ENCODE results near the gene NEDD9.

The NEDD9 gene

DNA sequence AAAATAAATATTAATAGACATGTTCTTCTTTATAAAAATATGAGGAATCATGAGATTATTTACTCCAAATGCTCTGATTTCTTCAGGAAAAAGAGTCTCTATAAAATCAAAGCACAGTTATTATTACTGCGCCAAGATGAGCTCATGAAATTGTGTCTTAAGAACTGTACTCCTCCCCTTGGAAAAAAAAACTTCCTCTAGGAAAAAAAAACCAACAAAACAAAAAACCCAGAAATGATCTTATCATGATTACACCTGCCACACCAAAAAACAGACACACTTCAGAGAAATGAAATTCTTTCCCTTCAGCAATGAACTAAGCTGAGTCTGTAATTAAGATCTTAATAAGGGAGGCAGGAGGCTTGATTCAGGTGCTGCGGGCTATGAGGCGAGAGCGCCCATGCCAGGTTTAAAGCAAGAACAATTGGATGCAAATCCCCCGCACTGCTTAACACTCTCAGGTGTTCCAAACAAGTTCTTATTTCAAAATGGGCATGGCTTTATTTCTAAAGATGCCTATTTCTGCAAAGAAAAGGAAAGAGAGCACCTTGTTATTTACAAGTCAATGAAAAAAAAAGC lies 9.1 kb downstream of the NEDD9 start:
- POLR2A ChIA-PET: interaction anchor here (0.6 to 2.0 kb wide), 3 partner anchors 8 to 561 kb away, joined by 4 to 7 read pairs (median 4); partner anchors contain the start of gene NEDD9
- no peak for DNase-seq (ENCODE audit: extremely low spot score)
- CTCF ChIA-PET: interaction anchor here (1.2 to 2.8 kb wide), 5 partner anchors 8 to 90 kb away, joined by 3 to 15 read pairs (median 4); partner anchors contain the start of gene NEDD9
- TF ChIP-seq, protein P1, sequence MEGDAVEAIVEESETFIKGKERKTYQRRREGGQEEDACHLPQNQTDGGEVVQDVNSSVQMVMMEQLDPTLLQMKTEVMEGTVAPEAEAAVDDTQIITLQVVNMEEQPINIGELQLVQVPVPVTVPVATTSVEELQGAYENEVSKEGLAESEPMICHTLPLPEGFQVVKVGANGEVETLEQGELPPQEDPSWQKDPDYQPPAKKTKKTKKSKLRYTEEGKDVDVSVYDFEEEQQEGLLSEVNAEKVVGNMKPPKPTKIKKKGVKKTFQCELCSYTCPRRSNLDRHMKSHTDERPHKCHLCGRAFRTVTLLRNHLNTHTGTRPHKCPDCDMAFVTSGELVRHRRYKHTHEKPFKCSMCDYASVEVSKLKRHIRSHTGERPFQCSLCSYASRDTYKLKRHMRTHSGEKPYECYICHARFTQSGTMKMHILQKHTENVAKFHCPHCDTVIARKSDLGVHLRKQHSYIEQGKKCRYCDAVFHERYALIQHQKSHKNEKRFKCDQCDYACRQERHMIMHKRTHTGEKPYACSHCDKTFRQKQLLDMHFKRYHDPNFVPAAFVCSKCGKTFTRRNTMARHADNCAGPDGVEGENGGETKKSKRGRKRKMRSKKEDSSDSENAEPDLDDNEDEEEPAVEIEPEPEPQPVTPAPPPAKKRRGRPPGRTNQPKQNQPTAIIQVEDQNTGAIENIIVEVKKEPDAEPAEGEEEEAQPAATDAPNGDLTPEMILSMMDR (IDR thresholded peaks at IDR 0.05; ENCODE audit: control extremely low read depth, extremely low read depth, low read depth, missing control alignments): no peak

DNA sequence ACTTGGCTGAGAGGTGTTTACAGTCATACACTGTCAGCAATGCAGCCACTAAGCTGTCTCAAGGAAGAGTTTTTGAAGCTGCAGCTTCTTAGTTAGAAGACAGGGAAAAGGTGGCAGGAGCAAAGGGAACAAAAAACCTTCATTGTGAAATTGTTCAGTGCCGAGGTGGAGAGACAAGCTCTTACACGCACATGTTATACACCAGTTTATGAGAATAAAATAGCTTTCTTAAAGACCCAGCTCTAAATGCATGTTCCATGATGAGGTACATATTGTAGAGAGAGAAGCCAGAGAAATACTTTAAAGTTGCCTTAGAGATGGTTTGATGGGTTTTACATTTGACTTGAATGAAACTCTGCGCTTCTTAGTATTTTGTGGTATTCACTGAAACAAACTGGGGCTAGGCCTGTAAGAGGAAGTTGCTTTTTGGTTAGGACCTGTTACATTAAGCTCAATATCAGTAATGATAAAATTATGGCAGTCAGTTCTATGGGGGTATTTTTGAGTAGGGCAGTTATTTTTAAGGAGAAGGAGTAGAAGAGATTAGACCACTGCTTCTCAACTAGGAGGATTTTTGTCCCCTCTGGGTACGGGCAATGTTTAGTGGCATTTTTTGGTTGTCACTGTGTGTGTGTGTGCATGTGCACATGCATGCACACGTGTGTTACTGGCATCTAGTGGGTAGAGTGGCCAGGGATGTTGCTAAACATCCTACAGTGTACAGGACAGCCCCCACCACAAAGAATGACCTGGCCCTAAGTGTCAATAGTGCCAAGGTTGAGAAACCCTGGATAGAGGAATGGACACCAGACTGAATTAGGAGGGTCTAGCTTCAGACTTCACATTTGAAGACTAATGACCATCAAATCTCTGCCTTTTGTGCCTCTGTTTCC lies 9.8 kb downstream of the NEDD9 start:
- no peak for DNase-seq (ENCODE audit: extremely low spot score)
- TF ChIP-seq, protein P1 (IDR thresholded peaks at IDR 0.05; ENCODE audit: control extremely low read depth, extremely low read depth, low read depth, missing control alignments): no peak
- ChIA-PET POLR2A (interaction anchor here (0.7 to 2.0 kb wide), 3 partner anchors 9 to 319 kb away, joined by 3 to 7 read pairs (median 4); partner anchors contain the start of gene NEDD9), CTCF (interaction anchor here (0.8 to 2.8 kb wide), 7 partner anchors 9 to 273 kb away, joined by 3 to 15 read pairs (median 4); partner anchors contain the start of gene NEDD9)

DNA sequence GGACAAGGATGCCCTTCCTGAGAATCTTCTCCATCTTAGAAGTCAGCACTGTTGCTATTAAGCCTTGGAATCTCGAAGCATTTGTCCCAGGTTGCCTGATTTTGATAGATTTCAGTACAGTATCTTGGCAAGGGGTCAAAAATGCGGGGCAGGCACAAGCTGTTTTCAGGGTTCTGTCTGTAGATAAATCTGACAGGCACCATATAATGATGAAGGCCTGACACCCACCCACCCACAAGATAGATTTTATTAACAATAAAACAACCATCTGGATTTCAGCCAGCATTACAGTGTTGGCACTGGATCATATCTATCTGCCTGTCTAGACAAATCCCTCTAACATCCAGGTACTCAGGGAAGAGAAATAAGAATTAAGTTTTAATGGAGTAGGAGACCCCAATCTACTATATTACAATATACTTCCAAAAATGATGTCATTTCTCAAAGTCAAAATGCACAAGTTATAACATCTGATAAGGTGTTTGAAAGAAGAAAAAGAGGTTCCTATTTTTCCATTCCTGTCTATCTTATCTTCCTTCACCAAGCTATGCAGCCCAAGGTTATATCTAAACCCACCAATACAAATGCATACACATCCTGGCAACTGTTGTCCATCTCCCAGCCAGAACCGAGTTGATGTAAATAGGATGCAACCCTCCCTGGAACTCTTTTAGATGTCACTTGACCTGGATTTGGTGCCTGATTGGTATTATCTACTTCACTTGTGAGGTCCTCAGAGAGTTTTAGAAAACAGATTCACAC lies 10.7 kb downstream of the NEDD9 start:
- TF ChIP-seq, protein P1 (IDR thresholded peaks at IDR 0.05; ENCODE audit: control extremely low read depth, extremely low read depth, low read depth, missing control alignments): no peak
- POLR2A ChIA-PET: interaction anchor here (0.7 to 2.0 kb wide), 2 partner anchors 11 to 320 kb away, joined by 3 to 7 read pairs; partner anchors contain the start of gene NEDD9
- CTCF ChIA-PET: interaction anchor here (0.8 to 2.8 kb wide), 5 partner anchors 10 to 274 kb away, joined by 3 to 15 read pairs (median 6); partner anchors contain the start of gene NEDD9
- no peak for DNase-seq (ENCODE audit: extremely low spot score)

DNA sequence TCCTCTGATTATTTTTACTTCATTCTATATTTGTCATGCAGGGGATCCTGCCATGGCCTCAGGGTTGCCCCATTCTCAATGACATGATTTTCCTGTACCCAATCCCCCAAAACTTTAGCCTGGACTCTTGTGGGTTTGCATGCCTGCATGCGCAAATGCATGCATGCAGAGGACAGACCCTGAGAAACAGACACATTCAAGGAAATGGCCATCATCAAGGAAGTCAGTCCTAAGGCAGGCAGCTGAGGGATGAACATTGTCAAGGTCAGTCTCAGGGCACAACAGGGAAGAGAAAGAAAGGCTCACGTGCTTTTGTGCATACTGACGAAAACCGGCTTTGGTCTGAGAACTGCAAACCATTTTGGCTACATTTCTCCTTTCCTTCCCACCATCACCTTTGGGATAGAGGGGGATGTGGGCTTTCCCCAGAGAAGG lies 13.1 kb downstream of the NEDD9 start:
- TF ChIP-seq, protein P1 (IDR thresholded peaks at IDR 0.05; ENCODE audit: control extremely low read depth, extremely low read depth, low read depth, missing control alignments): no peak
- POLR2A ChIA-PET: no interaction called here
- DNase-seq (ENCODE audit: extremely low spot score): no peak
- CTCF ChIA-PET: interaction anchor here (1.0 to 1.4 kb wide), 2 partner anchors 9 to 12 kb away, joined by 3 to 5 read pairs; no protein-coding TSS in a partner anchor

DNA sequence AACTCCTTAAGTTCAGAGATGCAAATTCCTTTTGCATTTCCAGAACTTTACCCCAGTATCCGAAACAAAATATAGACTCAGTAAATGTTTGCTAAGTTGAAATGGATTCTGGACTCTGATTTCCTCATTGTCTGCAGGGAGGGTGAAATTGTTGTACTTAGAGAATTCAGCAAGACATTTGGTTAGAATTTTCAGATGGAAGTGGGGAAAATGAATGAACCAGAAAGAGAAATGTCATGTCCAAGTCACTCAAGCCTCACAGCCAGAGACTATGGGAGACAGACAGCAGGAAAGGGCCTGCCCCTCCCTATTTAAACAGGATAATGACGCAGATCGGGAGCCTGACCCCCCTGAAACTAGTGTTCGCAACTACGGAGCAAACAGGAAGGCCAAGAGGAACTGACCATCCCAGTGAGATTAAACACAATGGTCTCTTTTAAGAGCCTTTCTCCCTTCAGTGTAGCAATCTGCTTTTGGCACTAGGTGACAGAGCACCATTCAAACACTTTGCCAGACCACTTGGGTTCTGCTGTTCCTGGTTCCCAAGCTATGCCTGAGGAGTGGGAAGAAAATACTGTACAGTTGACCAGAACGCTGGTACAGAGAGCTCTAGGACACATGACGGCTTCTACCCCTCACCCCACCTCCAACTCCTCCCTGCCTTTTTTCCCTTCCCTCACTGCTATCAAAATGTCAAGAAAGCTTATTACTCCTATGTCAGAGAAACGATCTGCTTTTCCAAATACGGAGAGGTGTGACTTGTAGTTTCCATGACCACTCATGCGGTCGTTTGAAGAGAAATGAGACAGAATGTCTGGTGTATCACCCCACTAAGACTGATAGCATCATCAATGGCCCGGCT lies 13.7 kb downstream of the NEDD9 start:
- TF ChIP-seq, protein P1 (IDR thresholded peaks at IDR 0.05; ENCODE audit: control extremely low read depth, extremely low read depth, low read depth, missing control alignments): no peak
- POLR2A ChIA-PET: no interaction called here
- CTCF ChIA-PET: interaction anchor here (1.2 to 4.6 kb wide), 4 partner anchors 13 to 277 kb away, joined by 3 to 23 read pairs (median 12); partner anchors contain the start of gene NEDD9
- no peak for DNase-seq (ENCODE audit: extremely low spot score)
